OCI-LY7 (cell line): ENCODE data around the gene YIPF1. TPM values are rescaled to one million over a fixed set of nuclear protein-coding genes. Genes with fewer than 3 reads are reported as not detected.

ENCODE experiments used
- BruUV-seq: library from RNA; stranded (reverse); fragments of 400-500 nt; replicated peaks from 2 replicates; lab custom pipeline; 2021; lab: Mats Ljungman, UMichigan
- CTCF ChIA-PET: fragments of 300-600 bp; sonication (Branson Sonifier 250); formaldehyde crosslinking; loops from one replicate; lab custom pipeline; 2022; ENCODE audit warnings: antibody characterized with exemption; ENCODE audit not compliant: unreplicated experiment; lab: Charles Lee
- POLR2A ChIA-PET: fragments of 300-600 bp; sonication (Branson Sonifier 250); formaldehyde crosslinking; loops from one replicate; lab custom pipeline; 2022; ENCODE audit warnings: antibody characterized with exemption; lab: Charles Lee
- DNase-seq: peaks from one replicate; pipeline ENCODE4 v3.0.0-alpha.2; 2015; ENCODE audit warnings: low spot score
- H2AFZ ChIP-seq: fragments of 200-600 bp; sonication (generic), shearing (Covaris generic); 2 replicates; pipeline ENCODE4 v1.6.1; 2014; ENCODE audit warnings: mild to moderate bottlenecking, antibody characterized with exemption, low read length, moderate library complexity
- H3K27ac ChIP-seq: fragments of 200-600 bp; sonication (generic); 2 replicates; pipeline ENCODE4 v1.5.1; 2014; ENCODE audit warnings: mixed run types, low read depth, mild to moderate bottlenecking, moderate library complexity, low read length, inconsistent platforms; ENCODE audit not compliant: poor library complexity, severe bottlenecking
- H3K36me3 ChIP-seq: fragments of 200-600 bp; sonication (generic); 2 replicates; pipeline ENCODE4 v1.6.1; 2014; ENCODE audit warnings: mild to moderate bottlenecking, antibody characterized with exemption, low read length, moderate library complexity, mixed read lengths; ENCODE audit not compliant: insufficient read depth
- H3K4me1 ChIP-seq: fragments of 200-600 bp; sonication (generic); 2 replicates; pipeline ENCODE4 v1.5.1; 2014; ENCODE audit warnings: mild to moderate bottlenecking, low read length; ENCODE audit not compliant: insufficient read depth, poor library complexity, severe bottlenecking
- H3K4me2 ChIP-seq: fragments of 200-600 bp; sonication (generic); 2 replicates; pipeline ENCODE4 v1.6.1; 2014; ENCODE audit warnings: mild to moderate bottlenecking, low read length
- H3K4me3 ChIP-seq: fragments of 200-600 bp; sonication (generic); 2 replicates; pipeline ENCODE4 v1.5.1; 2014; ENCODE audit warnings: mild to moderate bottlenecking, low read depth, low read length; ENCODE audit not compliant: poor library complexity, severe bottlenecking
- H3K79me2 ChIP-seq: fragments of 200-600 bp; sonication (generic); 2 replicates; pipeline ENCODE4 v1.6.1; 2016; ENCODE audit warnings: low read depth, mild to moderate bottlenecking, low read length, moderate library complexity, mixed read lengths; ENCODE audit not compliant: insufficient read depth
- H3K9me2 ChIP-seq: fragments of 200-600 bp; sonication (generic); 2 replicates; pipeline ENCODE4 v1.6.1; 2016; ENCODE audit warnings: mild to moderate bottlenecking, low read length, mixed read lengths; ENCODE audit not compliant: insufficient read depth
- H3K9me3 ChIP-seq: fragments of 200-600 bp; sonication (generic); 2 replicates; pipeline ENCODE4 v1.6.1; 2014; ENCODE audit warnings: mild to moderate bottlenecking, mixed run types, low read length, mixed read lengths
- H4K20me1 ChIP-seq: fragments of 200-600 bp; sonication (generic); 2 replicates; pipeline ENCODE4 v1.6.1; 2014; ENCODE audit warnings: mild to moderate bottlenecking, antibody characterized with exemption, low read length, moderate library complexity, mixed read lengths; ENCODE audit not compliant: insufficient read depth
- EZH2phosphoT487 ChIP-seq: fragments of 200-600 bp; sonication (generic); IDR thresholded peaks from 2 replicates; pipeline ENCODE4 v1.6.1; 2018; ENCODE audit warnings: low read depth, borderline replicate concordance, mild to moderate bottlenecking, mixed run types, antibody characterized with exemption, low read length, moderate library complexity, mixed read lengths
- intact Hi-C: fragments of 100-400 bp; cut with micrococcal nuclease; formaldehyde crosslinking; loops from one replicate; pipeline ENCODE4 v1.10.0; 2022; ENCODE audit not compliant: unreplicated experiment
- total RNA-seq, 2 experiments: library from RNA; depleted of rRNA in 1 of 2; stranded (reverse); fragments of >200 nt in 1 of 2; shearing (Covaris generic) in 1 of 2; gene quantifications; 2 replicates each; pipeline ENCODE4 v1.2.3, GENCODE V29; 2014 to 2022
- TF ChIP-seq, protein P1 (sequence below): fragments of 200-600 bp; sonication (generic); conservative IDR thresholded peaks from 2 replicates; pipeline ENCODE4 v1.5.1; 2014; ENCODE audit warnings: mild to moderate bottlenecking, antibody characterized with exemption, low read length, moderate library complexity, mixed read lengths

YIPF1 gene
- total RNA-seq, 2 experiments from 2014 or later = 15.0 to 16.7 TPM

- Histone ChIP-seq H3K4me2 (no peak overlapping the region), H3K79me2 (no peaks in the 10 kb centered on the region), H3K36me3 (peaks cover 12% of the 10 kb centered on the region; the same call in 1 of the 2 replicates), H3K9me2 (no peaks in the 10 kb centered on the region), H3K27ac (no peak overlapping the region), H3K9me3 (no peaks in the 10 kb centered on the region), H2AFZ (no peak overlapping the region), H4K20me1 (no peaks in the 10 kb centered on the region), H3K4me1 (peaks cover 8% of the 10 kb centered on the region), H3K4me3 (no peak overlapping the region)
- ChIA-PET CTCF (interaction anchor here (0.6 kb wide), 1 partner anchor 88 kb away, joined by 4 read pairs; no protein-coding TSS in a partner anchor), POLR2A (interaction anchor here (0.8 to 1.3 kb wide), 2 partner anchors 14 to 21 kb away, joined by 4 to 5 read pairs; no protein-coding TSS in a partner anchor)
- no TSS peak for BruUV-seq
- no peak for DNase-seq
- TF ChIP-seq EZH2phosphoT487 = no peak
- TF ChIP-seq, protein P1, sequence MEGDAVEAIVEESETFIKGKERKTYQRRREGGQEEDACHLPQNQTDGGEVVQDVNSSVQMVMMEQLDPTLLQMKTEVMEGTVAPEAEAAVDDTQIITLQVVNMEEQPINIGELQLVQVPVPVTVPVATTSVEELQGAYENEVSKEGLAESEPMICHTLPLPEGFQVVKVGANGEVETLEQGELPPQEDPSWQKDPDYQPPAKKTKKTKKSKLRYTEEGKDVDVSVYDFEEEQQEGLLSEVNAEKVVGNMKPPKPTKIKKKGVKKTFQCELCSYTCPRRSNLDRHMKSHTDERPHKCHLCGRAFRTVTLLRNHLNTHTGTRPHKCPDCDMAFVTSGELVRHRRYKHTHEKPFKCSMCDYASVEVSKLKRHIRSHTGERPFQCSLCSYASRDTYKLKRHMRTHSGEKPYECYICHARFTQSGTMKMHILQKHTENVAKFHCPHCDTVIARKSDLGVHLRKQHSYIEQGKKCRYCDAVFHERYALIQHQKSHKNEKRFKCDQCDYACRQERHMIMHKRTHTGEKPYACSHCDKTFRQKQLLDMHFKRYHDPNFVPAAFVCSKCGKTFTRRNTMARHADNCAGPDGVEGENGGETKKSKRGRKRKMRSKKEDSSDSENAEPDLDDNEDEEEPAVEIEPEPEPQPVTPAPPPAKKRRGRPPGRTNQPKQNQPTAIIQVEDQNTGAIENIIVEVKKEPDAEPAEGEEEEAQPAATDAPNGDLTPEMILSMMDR = no peak
- intact Hi-C loops = no loop called here
Observed at GRCh38 chr1:53871221-53871620, 18.4 kb downstream of the YIPF1 start.

- ChIA-PET POLR2A (interaction anchor here (0.7 to 1.5 kb wide), 6 partner anchors 9 to 240 kb away, joined by 3 to 7 read pairs (median 4); partner anchors contain the start of gene IFT25), CTCF (no interaction called here)
- Histone ChIP-seq H3K27ac (no peak overlapping the region), H3K9me3 (no peaks in the 10 kb centered on the region), H2AFZ (no peak overlapping the region; the same call in 1 of the 2 replicates), H3K4me3 (no peak overlapping the region), H3K4me1 (peaks cover 8% of the 10 kb centered on the region), H3K36me3 (peaks cover 12% of the 10 kb centered on the region; the same call in 1 of the 2 replicates), H3K4me2 (peak overlapping the region; percentile 46), H3K79me2 (no peaks in the 10 kb centered on the region), H3K9me2 (no peaks in the 10 kb centered on the region), H4K20me1 (no peaks in the 10 kb centered on the region)
- intact Hi-C loops = loop anchor here (10.0 kb wide), 1 partner anchor 195 kb away; no protein-coding TSS in a partner anchor
- TF ChIP-seq, protein P1 = no peak
- TF ChIP-seq EZH2phosphoT487 = no peak
- BruUV-seq = no TSS peak
- peak; percentile 72 for DNase-seq
Observed at GRCh38 chr1:53869454-53870117, 20.0 kb downstream of the YIPF1 start.
